Suprapubic skin (tissue), 4 donors: ENCODE results near the gene SOWAHA.

ENCODE experiments used
- EP300 ChIP-seq: sonication (generic); formaldehyde crosslinking; IDR thresholded peaks from one replicate; pipeline ENCODE4 v1.6.1; 2017; ENCODE audit warnings: antibody characterized with exemption
- POLR2A ChIP-seq, 2 donors: fragments of 450-650 bp; IDR thresholded peaks; one replicate each; pipeline ENCODE4 v1.6.1; 2017; ENCODE audit warnings: antibody characterized with exemption in 2 of 2, mild to moderate bottlenecking in 2 of 2, moderate library complexity in 2 of 2
- POLR2AphosphoS5 ChIP-seq, 3 donors: sonication (generic); formaldehyde crosslinking; IDR thresholded peaks; one replicate each; pipeline ENCODE4 v1.6.1; 2017; ENCODE audit warnings: antibody characterized with exemption in 3 of 3
- TF ChIP-seq, protein P1 (sequence below), 2 donors: fragments of 200-600 bp in 1 of 2; fragments of 450-650 bp in 1 of 2; sonication (generic) in 1 of 2; IDR thresholded peaks; one replicate each; pipeline ENCODE4 v1.5.1; 2016 to 2019; ENCODE audit warnings: antibody characterized with exemption in 2 of 2, mild to moderate bottlenecking in 1 of 2, moderate library complexity in 1 of 2

DNA sequence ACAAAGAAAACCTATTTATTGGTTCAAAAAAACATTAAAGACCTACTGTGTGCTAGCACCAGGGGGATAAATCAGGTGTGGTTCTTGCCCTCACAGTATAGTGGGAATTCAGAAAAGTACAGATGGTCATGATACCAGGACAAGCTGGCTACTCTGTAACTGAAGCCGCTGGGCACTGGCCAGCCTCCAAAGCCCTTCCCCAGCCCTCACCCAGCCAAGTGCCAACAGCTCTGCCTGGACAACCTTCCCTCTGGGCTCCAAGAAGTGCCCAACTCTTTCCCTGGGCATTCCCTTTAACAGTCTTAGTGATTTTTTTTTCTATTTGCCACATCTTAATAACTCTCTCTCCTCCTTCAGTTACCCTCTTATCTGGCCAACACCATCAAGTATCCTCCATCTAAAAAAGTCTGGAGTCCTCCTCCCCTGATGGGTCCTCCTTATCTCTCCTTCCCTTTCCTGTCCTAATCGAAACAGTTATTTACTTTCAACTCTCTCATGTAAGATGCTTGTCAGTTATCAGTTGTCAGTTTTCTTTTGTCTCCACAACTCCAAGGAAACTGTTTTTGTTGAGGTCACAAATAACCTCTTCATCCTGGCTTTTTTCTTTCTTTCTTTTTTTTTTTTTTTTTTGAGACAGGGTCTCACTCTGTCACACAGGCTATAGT, 22.8 kb upstream of the SOWAHA start:
- TF ChIP-seq, protein P1, sequence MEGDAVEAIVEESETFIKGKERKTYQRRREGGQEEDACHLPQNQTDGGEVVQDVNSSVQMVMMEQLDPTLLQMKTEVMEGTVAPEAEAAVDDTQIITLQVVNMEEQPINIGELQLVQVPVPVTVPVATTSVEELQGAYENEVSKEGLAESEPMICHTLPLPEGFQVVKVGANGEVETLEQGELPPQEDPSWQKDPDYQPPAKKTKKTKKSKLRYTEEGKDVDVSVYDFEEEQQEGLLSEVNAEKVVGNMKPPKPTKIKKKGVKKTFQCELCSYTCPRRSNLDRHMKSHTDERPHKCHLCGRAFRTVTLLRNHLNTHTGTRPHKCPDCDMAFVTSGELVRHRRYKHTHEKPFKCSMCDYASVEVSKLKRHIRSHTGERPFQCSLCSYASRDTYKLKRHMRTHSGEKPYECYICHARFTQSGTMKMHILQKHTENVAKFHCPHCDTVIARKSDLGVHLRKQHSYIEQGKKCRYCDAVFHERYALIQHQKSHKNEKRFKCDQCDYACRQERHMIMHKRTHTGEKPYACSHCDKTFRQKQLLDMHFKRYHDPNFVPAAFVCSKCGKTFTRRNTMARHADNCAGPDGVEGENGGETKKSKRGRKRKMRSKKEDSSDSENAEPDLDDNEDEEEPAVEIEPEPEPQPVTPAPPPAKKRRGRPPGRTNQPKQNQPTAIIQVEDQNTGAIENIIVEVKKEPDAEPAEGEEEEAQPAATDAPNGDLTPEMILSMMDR (IDR thresholded peaks at IDR 0.05): no peak
- TF ChIP-seq EP300 (no peak), POLR2A (IDR thresholded peaks at IDR 0.05) (no peak), POLR2AphosphoS5 (IDR thresholded peaks at IDR 0.05) (no peak)
